ENCODE data around the gene MACROD2.

Gene MACROD2

GRCh38 chr20:15033891-15034290, 1038.6 kb downstream of the MACROD2 start:
- CTCF ChIA-PET = no interaction called here
- Mint-ChIP-seq H3K27ac (no peak overlapping the region), H3K4me3 (no peak overlapping the region), H3K9me3 (peaks cover 7% of the 10 kb centered on the region), H3K27me3 (no peaks in the 10 kb centered on the region), H3K4me1 (no peaks in the 10 kb centered on the region), H3K36me3 (no peaks in the 10 kb centered on the region)
- DNase-seq = no peak

GRCh38 chr20:15036948-15037347, 1041.6 kb downstream of the MACROD2 start:
- H3K27me3 Mint-ChIP-seq = no peaks in the 10 kb centered on the region
- peaks cover 2% of the 10 kb centered on the region for H3K9me3 Mint-ChIP-seq
- CTCF ChIA-PET = no interaction called here
- no peak for DNase-seq
- no peak overlapping the region for H3K27ac Mint-ChIP-seq
- no peaks in the 10 kb centered on the region for H3K36me3 Mint-ChIP-seq
- no peak overlapping the region for H3K4me3 Mint-ChIP-seq
- H3K4me1 Mint-ChIP-seq = no peaks in the 10 kb centered on the region

DNA sequence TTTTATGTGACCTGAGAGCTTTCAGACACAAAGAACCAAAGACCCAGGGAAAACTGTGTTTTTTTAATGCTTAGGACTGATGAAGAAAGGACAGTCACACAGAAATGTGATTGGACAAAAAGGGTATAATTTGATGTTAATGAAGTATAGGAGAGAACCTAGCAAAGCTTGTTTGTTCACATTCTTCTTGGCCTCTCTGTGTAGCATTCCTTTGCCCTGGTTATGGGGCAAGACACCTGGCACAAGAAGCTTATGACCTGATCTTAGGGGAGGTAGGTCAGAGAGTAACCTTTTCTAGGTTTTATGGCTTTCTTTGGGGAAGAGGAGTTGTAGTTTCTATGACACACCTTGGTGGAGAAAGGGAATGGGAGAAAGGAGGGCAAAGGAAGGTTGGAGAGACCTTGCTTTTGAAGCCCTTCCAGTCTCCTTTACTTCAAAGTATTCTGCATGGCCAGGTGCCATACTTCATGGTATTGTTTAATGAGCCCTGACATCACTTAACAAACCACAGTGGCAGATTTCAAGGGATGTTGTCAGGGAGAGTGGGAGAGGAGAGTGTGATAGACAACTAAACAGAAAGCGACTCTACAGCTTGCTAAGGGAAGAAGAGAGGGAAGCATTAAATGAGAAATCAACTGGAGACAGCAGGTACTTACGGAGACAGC, 1043.9 kb downstream of the MACROD2 start:
- no peak for DNase-seq
- H3K4me3 Mint-ChIP-seq = no peak overlapping the region
- peaks cover 2% of the 10 kb centered on the region for H3K9me3 Mint-ChIP-seq
- no peaks in the 10 kb centered on the region for H3K4me1 Mint-ChIP-seq
- H3K27ac Mint-ChIP-seq = no peak overlapping the region
- no peaks in the 10 kb centered on the region for H3K36me3 Mint-ChIP-seq
- no peaks in the 10 kb centered on the region for H3K27me3 Mint-ChIP-seq
- CTCF ChIA-PET = no interaction called here

DNA sequence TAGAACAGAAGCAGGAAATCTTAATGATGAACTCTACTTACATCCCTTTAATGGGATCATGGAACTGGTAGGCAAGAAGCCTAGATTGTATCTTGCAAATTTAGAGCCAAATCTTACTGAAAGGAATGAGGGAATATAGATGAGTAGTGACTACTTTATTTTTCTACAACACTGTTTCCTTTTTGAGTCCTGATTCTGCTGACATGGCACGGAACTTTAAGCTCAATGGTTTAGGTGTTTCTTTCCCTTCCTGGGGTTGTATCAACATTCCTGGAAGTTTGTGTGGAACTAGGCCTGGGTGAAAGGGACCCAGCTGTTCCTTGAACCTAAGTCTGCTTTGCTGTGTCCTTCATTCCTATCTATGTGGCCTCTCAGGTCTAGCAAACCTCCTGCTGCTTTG, 1047.4 kb downstream of the MACROD2 start:
- H3K36me3 Mint-ChIP-seq = no peaks in the 10 kb centered on the region
- CTCF ChIA-PET = interaction anchor here (0.7 kb wide), 1 partner anchor 834 kb away, joined by 3 read pairs; no protein-coding TSS in a partner anchor
- no peak overlapping the region for H3K27ac Mint-ChIP-seq
- no peak overlapping the region for H3K4me3 Mint-ChIP-seq
- H3K4me1 Mint-ChIP-seq = no peaks in the 10 kb centered on the region
- DNase-seq = no peak
- H3K9me3 Mint-ChIP-seq = peaks cover 4% of the 10 kb centered on the region
- no peaks in the 10 kb centered on the region for H3K27me3 Mint-ChIP-seq

GRCh38 chr20:15045246-15045645, 1049.9 kb downstream of the MACROD2 start:
- Mint-ChIP-seq H3K36me3 (no peaks in the 10 kb centered on the region), H3K27me3 (no peaks in the 10 kb centered on the region), H3K4me1 (no peaks in the 10 kb centered on the region), H3K9me3 (peaks cover 3% of the 10 kb centered on the region), H3K27ac (no peak overlapping the region), H3K4me3 (no peak overlapping the region)
- CTCF ChIA-PET = no interaction called here
- DNase-seq = no peak

- no peak overlapping the region for H3K27ac Mint-ChIP-seq
- CTCF ChIA-PET = no interaction called here
- no peaks in the 10 kb centered on the region for H3K4me1 Mint-ChIP-seq
- peaks cover 5% of the 10 kb centered on the region for H3K9me3 Mint-ChIP-seq
- H3K36me3 Mint-ChIP-seq = no peaks in the 10 kb centered on the region
- H3K27me3 Mint-ChIP-seq = no peaks in the 10 kb centered on the region
- DNase-seq = no peak
- H3K4me3 Mint-ChIP-seq = no peak overlapping the region
These were observed 1051.7 kb downstream of the MACROD2 start for GRCh38 chr20:15047042-15047441.

GRCh38 chr20:15047601-15048000, 1052.3 kb downstream of the MACROD2 start:
- H3K4me1 Mint-ChIP-seq = no peaks in the 10 kb centered on the region
- no peaks in the 10 kb centered on the region for H3K27me3 Mint-ChIP-seq
- no peak overlapping the region for H3K4me3 Mint-ChIP-seq
- no peaks in the 10 kb centered on the region for H3K36me3 Mint-ChIP-seq
- CTCF ChIA-PET = no interaction called here
- DNase-seq = no peak
- peaks cover 6% of the 10 kb centered on the region for H3K9me3 Mint-ChIP-seq
- H3K27ac Mint-ChIP-seq = no peak overlapping the region

DNA sequence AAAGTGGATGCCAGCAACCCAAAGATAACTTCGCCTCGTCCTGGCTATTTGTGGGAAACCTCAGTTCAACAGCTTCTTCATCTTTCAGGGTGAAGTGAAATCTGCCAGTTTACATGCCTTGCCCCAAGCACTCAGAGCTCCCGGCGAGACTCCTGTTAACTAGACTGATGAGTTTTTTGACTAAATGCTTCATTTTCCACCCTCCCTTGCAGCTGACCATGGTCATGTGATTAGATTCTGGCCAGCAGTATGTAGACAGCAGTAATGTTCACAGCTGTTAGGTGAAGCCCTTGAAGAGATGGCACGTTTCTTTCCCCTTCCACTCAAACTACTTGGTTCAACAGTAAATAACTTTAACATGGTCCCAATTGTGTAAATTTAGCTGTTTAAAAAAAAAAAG, 1060.9 kb downstream of the MACROD2 start:
- H3K27ac Mint-ChIP-seq = no peak overlapping the region

GRCh38 chr20:15058841-15059240, 1063.5 kb downstream of the MACROD2 start:
- Mint-ChIP-seq H3K27ac (no peak overlapping the region), H3K4me1 (no peaks in the 10 kb centered on the region), H3K27me3 (no peaks in the 10 kb centered on the region), H3K4me3 (no peak overlapping the region), H3K36me3 (no peaks in the 10 kb centered on the region), H3K9me3 (peaks cover 17% of the 10 kb centered on the region)
- DNase-seq = no peak
- CTCF ChIA-PET = no interaction called here

More for the DNA sequence above, 1060.9 kb downstream of the MACROD2 start:
- DNase-seq = no peak
- Mint-ChIP-seq H3K4me1 (no peaks in the 10 kb centered on the region), H3K27me3 (no peaks in the 10 kb centered on the region), H3K9me3 (peaks cover 23% of the 10 kb centered on the region), H3K4me3 (no peak overlapping the region), H3K36me3 (no peaks in the 10 kb centered on the region)
- CTCF ChIA-PET = no interaction called here

DNA sequence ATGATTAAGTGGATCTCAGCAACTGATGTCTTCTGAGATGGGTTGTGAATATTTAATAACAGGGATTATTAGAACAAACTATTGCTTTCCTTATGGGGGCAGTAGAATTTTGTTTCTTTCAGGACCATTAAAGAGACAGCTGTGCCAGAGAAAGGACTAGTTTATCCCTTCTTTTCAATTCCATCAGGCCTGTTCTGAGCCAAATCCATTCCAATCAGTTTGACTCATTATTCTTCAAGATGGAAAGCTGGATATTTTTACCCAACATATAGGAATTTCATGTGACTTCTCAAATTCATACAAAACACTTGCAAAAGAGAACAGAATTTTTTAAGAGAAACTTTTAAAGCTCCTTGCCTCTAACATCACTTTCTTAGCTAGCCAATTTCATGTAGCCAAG, 1064.1 kb downstream of the MACROD2 start:
- no peaks in the 10 kb centered on the region for H3K36me3 Mint-ChIP-seq
- no peak overlapping the region for H3K27ac Mint-ChIP-seq
- CTCF ChIA-PET = no interaction called here

DNA sequence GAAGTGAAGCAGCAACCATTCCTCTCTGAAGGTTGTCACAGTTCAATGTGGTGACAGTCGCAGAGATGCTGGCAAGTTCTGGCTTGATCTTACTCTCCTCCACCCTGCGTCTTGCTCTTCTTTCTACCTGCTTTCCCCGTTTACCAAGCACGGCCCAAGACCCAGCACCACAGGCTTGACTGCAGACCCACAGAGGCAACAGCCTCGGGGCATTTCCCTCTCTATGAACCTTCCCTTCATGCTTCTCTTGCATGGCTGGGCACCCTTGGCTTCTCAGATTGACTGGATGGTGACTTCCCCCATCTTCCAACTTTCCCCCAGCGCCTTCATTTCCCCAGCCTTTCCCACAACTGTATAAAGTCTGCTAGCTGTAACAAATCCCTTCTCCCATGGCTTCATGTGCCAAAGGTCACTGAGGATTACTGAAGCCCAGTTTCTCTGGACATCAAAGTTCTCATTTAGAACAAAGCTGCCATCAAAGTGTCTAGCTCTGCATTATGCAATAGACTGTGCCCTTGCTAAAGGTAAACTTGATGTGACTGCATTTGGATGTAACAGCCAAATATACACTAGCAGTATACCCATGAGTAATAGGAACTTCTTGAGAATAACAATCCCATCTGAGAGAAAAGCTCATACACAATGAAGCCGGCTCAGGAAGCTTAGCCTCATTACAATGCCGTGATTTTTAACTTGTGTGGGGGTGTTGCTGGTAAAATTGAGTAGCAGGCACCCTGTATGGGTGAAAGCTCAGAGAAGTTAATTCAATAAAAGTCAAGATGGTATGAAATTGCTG, 1065.1 kb downstream of the MACROD2 start:
- H3K4me3 Mint-ChIP-seq = no peak overlapping the region
- H3K27ac Mint-ChIP-seq = no peak overlapping the region
- no peaks in the 10 kb centered on the region for H3K27me3 Mint-ChIP-seq
- no peaks in the 10 kb centered on the region for H3K4me1 Mint-ChIP-seq
- CTCF ChIA-PET = no interaction called here
- H3K9me3 Mint-ChIP-seq = peaks cover 19% of the 10 kb centered on the region
- no peaks in the 10 kb centered on the region for H3K36me3 Mint-ChIP-seq
- DNase-seq = no peak

More for the DNA sequence above, 1064.1 kb downstream of the MACROD2 start:
- Mint-ChIP-seq H3K27me3 (no peaks in the 10 kb centered on the region), H3K4me3 (no peak overlapping the region), H3K9me3 (peaks cover 16% of the 10 kb centered on the region), H3K4me1 (no peaks in the 10 kb centered on the region)
- no peak for DNase-seq

DNA sequence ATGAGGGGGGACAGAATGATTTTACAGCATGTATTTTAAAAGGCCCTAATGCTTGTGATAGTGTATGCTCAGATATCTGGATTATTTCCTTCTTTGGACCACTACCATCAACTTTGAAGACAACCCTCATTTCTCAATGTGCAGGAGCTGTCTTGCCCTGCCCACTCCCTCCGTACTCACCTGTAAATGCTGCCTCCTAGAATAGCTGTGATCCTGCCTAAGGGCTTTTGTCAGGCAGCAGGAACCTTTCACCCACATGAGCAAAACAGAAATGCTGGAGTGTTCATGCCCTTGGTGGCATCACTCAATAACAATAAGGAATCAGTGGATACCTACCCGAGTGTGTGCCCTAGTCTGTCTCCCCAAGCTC, 1065.7 kb downstream of the MACROD2 start:
- Mint-ChIP-seq H3K27ac (no peak overlapping the region), H3K4me1 (no peaks in the 10 kb centered on the region), H3K27me3 (no peaks in the 10 kb centered on the region), H3K36me3 (no peaks in the 10 kb centered on the region), H3K4me3 (no peak overlapping the region), H3K9me3 (peaks cover 17% of the 10 kb centered on the region)
- CTCF ChIA-PET = no interaction called here
- no peak for DNase-seq

DNA sequence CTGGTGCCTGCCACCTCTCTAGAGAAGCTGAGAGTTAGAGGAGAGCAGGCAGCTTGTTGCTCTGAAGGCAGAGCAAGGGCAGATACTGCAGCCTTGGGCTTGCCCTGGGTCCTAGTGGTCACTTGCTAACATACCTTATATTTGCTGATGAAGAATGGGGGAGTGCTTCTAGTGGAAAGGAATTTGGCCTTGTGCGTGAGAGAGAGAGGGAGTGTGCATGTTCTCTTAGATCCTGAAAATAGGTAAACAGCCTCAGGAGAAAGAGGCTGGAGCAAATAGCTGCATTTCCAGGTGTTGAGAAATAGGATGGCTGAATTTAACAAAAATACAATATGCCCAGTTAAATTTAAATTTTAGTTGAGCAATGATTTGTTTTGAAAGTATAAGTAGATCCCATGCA, 1066.6 kb downstream of the MACROD2 start:
- CTCF ChIA-PET = no interaction called here
- Mint-ChIP-seq H3K4me1 (no peaks in the 10 kb centered on the region), H3K9me3 (peaks cover 16% of the 10 kb centered on the region), H3K27me3 (no peaks in the 10 kb centered on the region), H3K27ac (no peak overlapping the region), H3K4me3 (no peak overlapping the region), H3K36me3 (no peaks in the 10 kb centered on the region)
- DNase-seq = no peak

DNA sequence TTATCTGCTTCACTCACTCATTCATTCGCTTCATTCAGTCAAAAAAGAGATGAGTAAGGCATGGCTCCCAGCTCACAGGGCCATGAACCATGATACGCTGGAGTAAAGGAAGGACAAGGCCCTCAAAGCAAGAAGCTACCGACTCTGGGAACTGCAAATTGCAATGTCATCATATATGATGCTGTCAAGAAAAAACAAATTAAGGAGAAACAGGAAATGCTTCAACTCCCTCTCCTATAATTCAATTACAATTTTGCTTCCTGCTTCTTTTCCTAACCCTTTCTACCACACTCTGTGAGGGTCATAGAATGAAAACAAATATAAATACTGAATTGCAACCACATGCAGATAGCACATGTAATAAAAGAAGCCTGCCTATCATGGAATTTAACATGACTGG, 1067.8 kb downstream of the MACROD2 start:
- Mint-ChIP-seq H3K4me3 (no peak overlapping the region), H3K36me3 (no peaks in the 10 kb centered on the region), H3K9me3 (peaks cover 16% of the 10 kb centered on the region), H3K4me1 (no peaks in the 10 kb centered on the region), H3K27me3 (no peaks in the 10 kb centered on the region), H3K27ac (no peak overlapping the region)
- no peak for DNase-seq
- CTCF ChIA-PET = no interaction called here

- Mint-ChIP-seq H3K27me3 (no peaks in the 10 kb centered on the region), H3K4me1 (no peaks in the 10 kb centered on the region), H3K4me3 (no peak overlapping the region), H3K9me3 (peaks cover 16% of the 10 kb centered on the region), H3K27ac (no peak overlapping the region), H3K36me3 (no peaks in the 10 kb centered on the region)
- CTCF ChIA-PET = no interaction called here
- no peak for DNase-seq
These were observed 1069.4 kb downstream of the MACROD2 start for GRCh38 chr20:15064741-15065140.

All from activated naive CD4-positive, alpha-beta T cell treated with anti-CD3 and anti-CD28 coated beads, Interleukin-2, amount 10 ng/mL, durations not matched to agents 7 days and 5 days (primary cell).